Colonic mucosa (tissue), 4 donors: ENCODE results near the gene HEXB. TPM values are rescaled to one million over a fixed set of nuclear protein-coding genes. Genes with fewer than 3 reads are reported as not detected.

Source experiments
- DNase-seq: peaks from one replicate; pipeline ENCODE4 v3.0.0-alpha.2; 2020
- H3K27ac ChIP-seq: fragments of 200-600 bp; one replicate; pipeline ENCODE4 v1.8.0; 2021
- H3K27me3 ChIP-seq: fragments of 200-600 bp; one replicate; pipeline ENCODE4 v1.8.0; 2021
- H3K36me3 ChIP-seq: fragments of 200-600 bp; one replicate; pipeline ENCODE4 v1.8.0; 2021
- H3K4me1 ChIP-seq: fragments of 200-600 bp; one replicate; pipeline ENCODE4 v1.8.0; 2021; ENCODE audit warnings: mild to moderate bottlenecking
- H3K4me3 ChIP-seq: fragments of 200-600 bp; one replicate; pipeline ENCODE4 v1.8.0; 2021
- H3K9ac ChIP-seq, 2 donors: one replicate each; pipeline ENCODE4 v1.7.0; 2013; ENCODE audit warnings: control low read depth in 2 of 2, low read depth in 2 of 2, low read length in 2 of 2
- H3K9me3 ChIP-seq: fragments of 200-600 bp; one replicate; pipeline ENCODE4 v1.8.0; 2021
- CTCF ChIP-seq: fragments of 200-600 bp; IDR thresholded peaks from one replicate; pipeline ENCODE4 v1.8.0; 2022; ENCODE audit warnings: antibody characterized with exemption, mild to moderate bottlenecking
- intact Hi-C: fragments of 100-400 bp; cut with DNase I; formaldehyde crosslinking; loops from one replicate; pipeline ENCODE4 v1.14.1; 2022
- total RNA-seq, 2 donors: library from RNA; stranded (reverse); fragmentation: NEBNext Ultra II Directional in 1 of 2; extraction: Animal tissue kit (Norgen Biotek cat#: 25700) in 1 of 2; gene quantifications; one replicate each; pipeline ENCODE4 v1.2.1, GENCODE V29; 2021
- donor health status: healthy.
- donor health status: DM: no; HTN: no; CAD: no.
- donor health status: DM: no; HTN: no; CAD: no.

Gene HEXB
- total RNA-seq, 2 donors from 2014 or later: 173 to 197 TPM

GRCh38 chr5:74679966-74680365, 5.1 kb upstream of the HEXB start:
- Histone ChIP-seq H3K9ac (no peak overlapping the region), H3K36me3 (no peaks in the 10 kb centered on the region), H3K9me3 (no peaks in the 10 kb centered on the region), H3K27me3 (no peaks in the 10 kb centered on the region), H3K4me1 (no peaks in the 10 kb centered on the region), H3K4me3 (no peak overlapping the region), H3K27ac (no peak overlapping the region)
- TF ChIP-seq CTCF: no peak
- DNase-seq: no peak
- intact Hi-C loops: no loop called here

- intact Hi-C loops: no loop called here
- Histone ChIP-seq H3K9ac (peak overlapping the region; percentile 83 to 96), H3K4me3 (peak overlapping the region; percentile 95), H3K36me3 (peaks cover 5% of the 10 kb centered on the region), H3K27ac (peak overlapping the region; percentile 89), H3K27me3 (no peaks in the 10 kb centered on the region), H3K4me1 (peaks cover 11% of the 10 kb centered on the region), H3K9me3 (no peaks in the 10 kb centered on the region)
- TF ChIP-seq CTCF: no peak
- peak; percentile 32 for DNase-seq
Observed at GRCh38 chr5:74685979-74686631, 1.1 kb downstream of the HEXB start.

GRCh38 chr5:74686962-74687751, 2.1 kb downstream of the HEXB start:
- H3K36me3 ChIP-seq: peaks cover 7% of the 10 kb centered on the region
- DNase-seq: no peak
- H3K27ac ChIP-seq: no peak overlapping the region
- intact Hi-C loops: no loop called here
- no peaks in the 10 kb centered on the region for H3K27me3 ChIP-seq
- no peaks in the 10 kb centered on the region for H3K9me3 ChIP-seq
- H3K4me1 ChIP-seq: peaks cover 11% of the 10 kb centered on the region
- TF ChIP-seq CTCF: no peak
- no peak overlapping the region for H3K9ac ChIP-seq
- H3K4me3 ChIP-seq: no peak overlapping the region

- Histone ChIP-seq H3K4me1 (no peaks in the 10 kb centered on the region), H3K9me3 (no peaks in the 10 kb centered on the region), H3K4me3 (no peak overlapping the region), H3K27me3 (no peaks in the 10 kb centered on the region), H3K9ac (no peak overlapping the region), H3K36me3 (peaks cover 7% of the 10 kb centered on the region), H3K27ac (no peak overlapping the region)
- intact Hi-C loops: loop anchor here (10.0 kb wide), 1 partner anchor 72 kb away; the partner anchor contains the start of genes GFM2 and NSA2
- DNase-seq: no peak
- TF ChIP-seq CTCF: no peak
Observed at GRCh38 chr5:74693191-74693590, 8.2 kb downstream of the HEXB start.

GRCh38 chr5:74717596-74717995, 32.6 kb downstream of the HEXB start:
- H3K4me3 ChIP-seq: no peak overlapping the region
- H3K27ac ChIP-seq: no peak overlapping the region
- H3K9ac ChIP-seq: no peak overlapping the region
- intact Hi-C loops: no loop called here
- no peak for TF ChIP-seq CTCF
- no peaks in the 10 kb centered on the region for H3K36me3 ChIP-seq
- H3K27me3 ChIP-seq: no peaks in the 10 kb centered on the region
- H3K9me3 ChIP-seq: no peaks in the 10 kb centered on the region
- H3K4me1 ChIP-seq: no peaks in the 10 kb centered on the region
- no peak for DNase-seq
